NCI-H748 (cell line): ENCODE data around the gene ENPP6.

ENCODE experiments used
- DNase-seq: peaks from one replicate; lab custom pipeline; 2025; ENCODE audit not compliant: unreplicated experiment; lab: John Stamatoyannopoulos, UW

Gene ENPP6

GRCh38 chr4:184217634-184218033 lies at the start of gene ENPP6:
Gene ENPP6, minus strand, starts transcription at chr4:184217873. Its CDS starts 54 bp downstream, at chr4:184217819.
- no peak for DNase-seq

GRCh38 chr4:184267206-184267608 lies 49.5 kb upstream of the ENPP6 start:
- DNase-seq = peak; percentile 20

- peak; percentile 63 for DNase-seq
Observed at GRCh38 chr4:184265546-184266351, 48.1 kb upstream of the ENPP6 start.

GRCh38 chr4:184263910-184264732 lies 46.4 kb upstream of the ENPP6 start:
- DNase-seq = peak; percentile 91

GRCh38 chr4:184263461-184263860 lies 45.8 kb upstream of the ENPP6 start:
- DNase-seq = no peak

GRCh38 chr4:184262901-184263300 lies 45.2 kb upstream of the ENPP6 start:
- DNase-seq = no peak

GRCh38 chr4:184261246-184261645 lies 43.6 kb upstream of the ENPP6 start:
- no peak for DNase-seq

GRCh38 chr4:184259866-184260265 lies 42.2 kb upstream of the ENPP6 start:
- no peak for DNase-seq

GRCh38 chr4:184259081-184259480 lies 41.4 kb upstream of the ENPP6 start:
- no peak for DNase-seq

GRCh38 chr4:184255871-184256642 lies 38.4 kb upstream of the ENPP6 start:
- DNase-seq = no peak

GRCh38 chr4:184255361-184255760 lies 37.7 kb upstream of the ENPP6 start:
- no peak for DNase-seq

GRCh38 chr4:184253072-184253420 lies 35.4 kb upstream of the ENPP6 start:
- DNase-seq = no peak

- DNase-seq = no peak
Observed at GRCh38 chr4:184252136-184253071, 34.7 kb upstream of the ENPP6 start.

GRCh38 chr4:184251670-184251980 lies 34.0 kb upstream of the ENPP6 start:
- DNase-seq = peak; percentile 37

GRCh38 chr4:184250795-184251669 lies 33.4 kb upstream of the ENPP6 start:
- DNase-seq = peak; percentile 74

- DNase-seq = no peak
Observed at GRCh38 chr4:184248216-184248615, 30.5 kb upstream of the ENPP6 start.

GRCh38 chr4:184247421-184247820 lies 29.7 kb upstream of the ENPP6 start:
- no peak for DNase-seq

- DNase-seq = no peak
Observed at GRCh38 chr4:184246426-184246825, 28.8 kb upstream of the ENPP6 start.

- DNase-seq = no peak
Observed at GRCh38 chr4:184238072-184238745, 20.5 kb upstream of the ENPP6 start.
